Esophagus squamous epithelium (tissue), 5 donors: ENCODE measurements around the gene LTK. TPM values are rescaled to one million over a fixed set of nuclear protein-coding genes. Genes with fewer than 3 reads are reported as not detected.

ENCODE experiments used
- DNase-seq: peaks from one replicate; lab custom pipeline; 2025; lab: John Stamatoyannopoulos, UW
- H3K27ac ChIP-seq, 4 donors: fragments of 200-600 bp; sonication (generic); one replicate each; pipeline ENCODE4 v1.5.1; 2016 to 2019; ENCODE audit warnings: mild to moderate bottlenecking in 1 of 4
- H3K27me3 ChIP-seq, 4 donors: fragments of 200-600 bp; sonication (generic); 1 replicate in 3 of 4; 2 replicates in 1 of 4; pipeline versions ENCODE4 v1.5.1 to v1.6.0; 2017 to 2021; ENCODE audit warnings: antibody characterized with exemption in 1 of 4
- H3K36me3 ChIP-seq, 3 donors: fragments of 200-600 bp; sonication (generic); one replicate each; pipeline ENCODE4 v1.5.1; 2016 to 2019
- H3K4me1 ChIP-seq, 3 donors: fragments of 200-600 bp; sonication (generic); one replicate each; pipeline ENCODE4 v1.5.1; 2017 to 2019
- H3K4me3 ChIP-seq, 4 donors: fragments of 200-600 bp; sonication (generic); 1 replicate in 3 of 4; 2 replicates in 1 of 4; pipeline ENCODE4 v1.5.1; 2016 to 2019; ENCODE audit warnings: mild to moderate bottlenecking in 2 of 4, moderate library complexity in 1 of 4
- H3K9me3 ChIP-seq, 3 donors: fragments of 200-600 bp; sonication (generic); one replicate each; pipeline ENCODE4 v1.5.1; 2016 to 2019
- POLR2A ChIP-seq, 4 donors: fragments of 450-650 bp; IDR thresholded peaks; one replicate each; pipeline ENCODE4 v1.6.1; 2017; ENCODE audit warnings: antibody characterized with exemption in 4 of 4, mild to moderate bottlenecking in 4 of 4, moderate library complexity in 3 of 4
- WGBS, 2 donors: methylation state at CpG; one replicate each; pipeline ENCODE4 v1.1.5; 2018; 5-methylcytosine and 5-hydroxymethylcytosine counted together
- intact Hi-C: fragments of 100-400 bp; cut with DNase I; formaldehyde crosslinking; loops from one replicate; pipeline ENCODE4 v1.15.0; 2022
- total RNA-seq, 4 donors: library from RNA; depleted of rRNA; stranded (reverse); fragments of >200 nt; gene quantifications; one replicate each; pipeline ENCODE4 v1.1.0, GENCODE V29; 2016
- TF ChIP-seq, protein P1 (sequence below), 6 experiments: fragments of 450-650 bp in 4 of 6; fragments of 200-600 bp in 2 of 6; sonication (generic) in 2 of 6; IDR thresholded peaks; one replicate each; pipeline ENCODE4 v1.5.1; 2016 to 2019; ENCODE audit warnings: antibody characterized with exemption in 6 of 6, mild to moderate bottlenecking in 4 of 6, moderate library complexity in 4 of 6
- donor health status: DM: yes; HTN: yes; CAD: no.

Gene LTK
- total RNA-seq, 4 donors from 2014 or later, result 0.38 to 0.82 TPM; not detected in 2

DNA sequence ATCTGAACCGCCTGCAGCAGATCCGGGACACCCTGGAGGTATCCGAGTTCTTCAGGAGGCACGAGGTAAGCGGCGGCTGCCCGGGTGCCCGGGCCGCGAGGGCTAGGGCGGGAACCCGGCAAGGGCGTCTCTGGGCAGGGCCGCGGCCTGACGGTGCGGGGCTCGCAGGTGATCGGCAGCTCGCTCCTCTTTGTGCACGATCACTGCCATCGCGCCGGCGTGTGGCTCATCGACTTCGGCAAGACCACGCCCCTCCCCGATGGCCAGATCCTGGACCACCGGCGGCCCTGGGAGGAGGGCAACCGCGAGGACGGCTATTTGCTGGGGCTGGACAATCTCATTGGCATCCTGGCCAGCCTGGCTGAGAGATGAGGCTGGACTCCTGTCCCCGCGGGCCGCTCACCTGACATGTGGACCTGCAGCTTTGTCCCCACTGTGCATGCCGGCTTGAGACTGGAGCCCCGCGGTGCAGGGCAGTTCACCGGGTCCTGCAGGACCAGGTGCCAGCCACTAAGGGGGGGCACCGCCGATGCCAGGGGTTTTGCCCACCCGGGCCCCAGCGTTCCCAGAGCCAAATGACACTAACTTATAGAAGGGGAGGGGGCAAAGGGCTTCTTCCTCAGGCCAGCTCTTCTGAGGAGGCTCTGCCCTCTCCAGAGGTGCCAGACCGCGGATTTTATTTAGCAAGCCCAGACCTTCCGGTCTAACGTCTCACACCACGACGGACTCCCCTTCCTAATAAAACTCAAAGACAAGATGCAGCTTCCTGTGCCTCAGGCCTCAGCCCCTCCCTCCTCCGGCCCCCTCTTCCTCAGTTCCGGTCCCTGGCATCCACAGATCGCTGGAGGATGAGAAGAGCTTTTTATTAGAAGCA, 10.6 kb downstream of the LTK start:
- H3K27ac ChIP-seq, result no peak overlapping the region
- peaks cover 14 to 93% (median 19%) of the 10 kb centered on the region in 4 donors for H3K27me3 ChIP-seq
- H3K9me3 ChIP-seq, result no peaks in the 10 kb centered on the region
- WGBS, 2 donors, result 21% methylated on average over 7 of the region's 54 CpGs; no CpG with 5 or more reads in 1 of the 2 donors
- TF ChIP-seq, protein P1, sequence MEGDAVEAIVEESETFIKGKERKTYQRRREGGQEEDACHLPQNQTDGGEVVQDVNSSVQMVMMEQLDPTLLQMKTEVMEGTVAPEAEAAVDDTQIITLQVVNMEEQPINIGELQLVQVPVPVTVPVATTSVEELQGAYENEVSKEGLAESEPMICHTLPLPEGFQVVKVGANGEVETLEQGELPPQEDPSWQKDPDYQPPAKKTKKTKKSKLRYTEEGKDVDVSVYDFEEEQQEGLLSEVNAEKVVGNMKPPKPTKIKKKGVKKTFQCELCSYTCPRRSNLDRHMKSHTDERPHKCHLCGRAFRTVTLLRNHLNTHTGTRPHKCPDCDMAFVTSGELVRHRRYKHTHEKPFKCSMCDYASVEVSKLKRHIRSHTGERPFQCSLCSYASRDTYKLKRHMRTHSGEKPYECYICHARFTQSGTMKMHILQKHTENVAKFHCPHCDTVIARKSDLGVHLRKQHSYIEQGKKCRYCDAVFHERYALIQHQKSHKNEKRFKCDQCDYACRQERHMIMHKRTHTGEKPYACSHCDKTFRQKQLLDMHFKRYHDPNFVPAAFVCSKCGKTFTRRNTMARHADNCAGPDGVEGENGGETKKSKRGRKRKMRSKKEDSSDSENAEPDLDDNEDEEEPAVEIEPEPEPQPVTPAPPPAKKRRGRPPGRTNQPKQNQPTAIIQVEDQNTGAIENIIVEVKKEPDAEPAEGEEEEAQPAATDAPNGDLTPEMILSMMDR (IDR thresholded peaks at IDR 0.05), result no peak
- TF ChIP-seq POLR2A (IDR thresholded peaks at IDR 0.05), result no peak
- intact Hi-C loops, result no loop called here
- H3K36me3 ChIP-seq, result no peaks in the 10 kb centered on the region
- H3K4me1 ChIP-seq, result peaks cover 25 to 35% (median 30%) of the 10 kb centered on the region in 3 donors
- DNase-seq, result no peak
- peak overlapping the region; percentile 3 to 58 (median 27) for H3K4me3 ChIP-seq

DNA sequence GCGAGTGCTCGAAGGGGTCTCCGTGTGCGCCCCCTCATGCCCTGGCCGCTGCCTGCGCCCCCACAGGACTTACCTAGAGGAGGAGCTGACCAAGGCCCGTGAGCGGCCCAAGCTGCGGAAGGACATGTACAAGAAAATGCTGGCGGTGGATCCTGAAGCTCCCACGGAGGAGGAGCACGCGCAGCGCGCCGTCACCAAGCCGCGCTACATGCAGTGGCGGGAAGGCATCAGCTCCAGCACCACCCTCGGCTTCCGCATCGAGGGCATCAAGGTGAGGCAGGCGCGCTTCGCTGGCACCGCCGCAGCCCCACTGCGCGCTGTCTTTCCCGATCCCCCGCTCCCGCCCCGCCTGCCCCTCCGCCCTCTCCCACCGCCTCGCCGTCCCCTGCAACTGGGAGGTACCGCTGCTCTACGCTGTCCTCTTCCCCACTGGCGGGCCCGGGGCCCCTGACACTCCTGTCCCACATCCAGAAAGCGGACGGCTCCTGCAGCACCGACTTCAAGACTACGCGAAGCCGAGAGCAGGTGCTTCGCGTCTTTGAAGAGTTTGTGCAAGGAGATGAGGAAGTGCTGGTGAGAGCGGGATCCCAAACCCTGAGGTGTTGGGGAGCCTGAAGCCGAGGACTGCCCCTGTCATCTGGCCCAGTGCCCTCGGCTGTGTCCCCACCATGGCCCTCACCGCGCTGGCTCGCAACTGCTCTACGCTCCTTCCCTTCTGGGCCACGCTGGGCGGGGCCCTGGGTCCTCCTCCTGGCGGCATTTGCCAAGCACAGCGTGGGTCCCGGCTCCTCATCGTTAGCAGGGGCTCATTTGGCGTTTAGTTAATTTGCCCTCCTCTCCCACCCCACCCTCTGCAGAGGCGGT, 11.5 kb downstream of the LTK start:
- peaks cover 14 to 98% (median 19%) of the 10 kb centered on the region in 4 donors for H3K27me3 ChIP-seq
- H3K4me3 ChIP-seq, result peak overlapping the region; percentile 3 to 58 (median 27)
- TF ChIP-seq, protein P1 (IDR thresholded peaks at IDR 0.05), result no peak
- no peak for TF ChIP-seq POLR2A (IDR thresholded peaks at IDR 0.05)
- DNase-seq, result no peak
- 5 to 9% methylated on average over 4 to 7 of the region's 64 CpGs for WGBS, 2 donors
- no peaks in the 10 kb centered on the region for H3K9me3 ChIP-seq
- H3K36me3 ChIP-seq, result no peaks in the 10 kb centered on the region
- peaks cover 25 to 33% (median 30%) of the 10 kb centered on the region in 3 donors for H3K4me1 ChIP-seq
- H3K27ac ChIP-seq, result no peak overlapping the region
- intact Hi-C loops, result no loop called here

DNA sequence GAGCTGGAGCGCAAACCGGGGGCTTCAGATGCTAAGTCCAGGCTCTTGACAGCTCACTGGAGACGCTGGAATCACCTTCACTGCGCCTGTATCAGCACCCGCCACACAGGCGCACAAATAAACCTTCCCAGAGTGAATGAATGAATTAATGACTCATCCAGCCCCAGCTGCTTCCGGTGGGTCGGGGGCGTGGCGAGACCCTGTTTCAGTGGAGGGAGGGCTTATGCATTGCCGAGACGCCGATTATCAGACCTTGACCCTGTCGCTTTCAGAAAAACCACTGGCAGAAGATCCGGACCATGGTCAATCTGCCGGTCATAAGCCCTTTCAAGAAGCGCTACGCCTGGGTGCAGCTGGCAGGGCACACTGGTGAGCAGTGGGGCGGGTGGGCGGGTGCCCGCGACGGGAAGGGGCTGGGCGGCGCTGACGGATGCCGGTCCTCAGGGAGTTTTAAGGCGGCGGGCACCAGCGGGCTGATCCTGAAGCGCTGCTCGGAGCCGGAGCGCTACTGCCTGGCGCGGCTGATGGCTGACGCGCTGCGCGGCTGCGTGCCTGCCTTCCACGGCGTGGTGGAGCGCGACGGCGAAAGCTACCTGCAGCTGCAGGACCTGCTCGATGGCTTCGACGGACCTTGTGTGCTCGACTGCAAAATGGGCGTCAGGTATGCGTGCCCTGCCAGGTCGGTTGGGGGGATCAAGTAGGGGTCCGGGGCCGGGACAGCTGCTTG, 12.3 kb downstream of the LTK start:
- peaks cover 25 to 33% (median 30%) of the 10 kb centered on the region in 3 donors for H3K4me1 ChIP-seq
- no peaks in the 10 kb centered on the region for H3K36me3 ChIP-seq
- 7 to 8% methylated on average over 7 to 27 of the region's 56 CpGs for WGBS, 2 donors
- no peaks in the 10 kb centered on the region for H3K9me3 ChIP-seq
- peak overlapping the region in 3 of 4 donors; percentile 20 to 58 (median 34) for H3K4me3 ChIP-seq
- H3K27ac ChIP-seq, result no peak overlapping the region
- peaks cover 14 to 100% (median 19%) of the 10 kb centered on the region in 4 donors for H3K27me3 ChIP-seq
- intact Hi-C loops, result no loop called here
- no peak for DNase-seq
- TF ChIP-seq, protein P1 (IDR thresholded peaks at IDR 0.05), result no peak
- TF ChIP-seq POLR2A (IDR thresholded peaks at IDR 0.05), result no peak

DNA sequence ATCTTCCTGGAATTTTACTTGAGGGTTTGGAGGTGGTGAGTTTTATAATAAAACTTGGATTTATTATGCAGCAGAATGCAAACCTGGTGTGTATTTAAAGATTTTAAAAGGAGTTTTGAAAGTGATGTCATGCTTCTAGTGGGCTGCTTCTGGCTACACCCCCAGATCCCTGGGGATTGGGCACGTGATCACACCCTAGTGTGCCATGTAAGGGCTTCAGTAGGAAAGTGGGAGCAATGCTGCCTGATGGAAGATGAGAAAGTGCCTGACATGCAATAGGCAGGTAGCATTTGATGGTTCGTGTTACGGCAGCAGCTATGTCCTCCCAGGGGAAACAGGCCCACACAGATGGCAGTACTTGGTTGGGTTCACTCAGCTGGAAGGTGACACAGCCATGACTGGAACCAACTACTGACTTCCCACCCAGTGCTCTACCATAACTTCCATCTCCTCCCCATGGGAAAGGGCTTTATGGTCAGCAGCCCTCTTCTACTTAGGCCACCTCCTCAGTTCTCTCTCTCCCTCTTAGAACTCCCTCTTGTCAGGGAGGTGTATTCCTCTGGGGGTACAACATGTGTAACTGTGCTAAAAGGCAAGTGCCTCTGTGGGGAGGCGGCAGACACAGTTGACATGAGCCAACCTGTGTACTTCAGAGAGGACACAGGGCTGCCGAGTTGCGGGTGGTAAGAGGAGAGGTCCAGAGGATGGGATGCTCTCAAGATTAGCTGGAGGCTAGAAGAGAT, 14.3 kb downstream of the LTK start:
- Histone ChIP-seq H3K36me3 (no peaks in the 10 kb centered on the region), H3K9me3 (no peaks in the 10 kb centered on the region), H3K4me3 (no peak overlapping the region), H3K4me1 (peaks cover 40 to 51% (median 46%) of the 10 kb centered on the region in 3 donors), H3K27ac (no peak overlapping the region), H3K27me3 (peaks cover 18 to 100% (median 25%) of the 10 kb centered on the region in 4 donors)
- 92 to 96% methylated on average over 5 of the region's 6 CpGs for WGBS, 2 donors
- TF ChIP-seq POLR2A (IDR thresholded peaks at IDR 0.05), result no peak
- TF ChIP-seq, protein P1 (IDR thresholded peaks at IDR 0.05), result no peak
- intact Hi-C loops, result no loop called here
- DNase-seq, result no peak
